ENCODE measurements around the gene TNFRSF19. TPM values are rescaled to one million over a fixed set of nuclear protein-coding genes. Genes with fewer than 3 reads are reported as not detected.

Gene TNFRSF19
- total and polyA plus RNA-seq, 10 of the 15 experiments (the other 5 are each of a cell fraction or from before 2014, with no cell fraction given): 16.4 to 46.2 (median 35.4) TPM

DNA sequence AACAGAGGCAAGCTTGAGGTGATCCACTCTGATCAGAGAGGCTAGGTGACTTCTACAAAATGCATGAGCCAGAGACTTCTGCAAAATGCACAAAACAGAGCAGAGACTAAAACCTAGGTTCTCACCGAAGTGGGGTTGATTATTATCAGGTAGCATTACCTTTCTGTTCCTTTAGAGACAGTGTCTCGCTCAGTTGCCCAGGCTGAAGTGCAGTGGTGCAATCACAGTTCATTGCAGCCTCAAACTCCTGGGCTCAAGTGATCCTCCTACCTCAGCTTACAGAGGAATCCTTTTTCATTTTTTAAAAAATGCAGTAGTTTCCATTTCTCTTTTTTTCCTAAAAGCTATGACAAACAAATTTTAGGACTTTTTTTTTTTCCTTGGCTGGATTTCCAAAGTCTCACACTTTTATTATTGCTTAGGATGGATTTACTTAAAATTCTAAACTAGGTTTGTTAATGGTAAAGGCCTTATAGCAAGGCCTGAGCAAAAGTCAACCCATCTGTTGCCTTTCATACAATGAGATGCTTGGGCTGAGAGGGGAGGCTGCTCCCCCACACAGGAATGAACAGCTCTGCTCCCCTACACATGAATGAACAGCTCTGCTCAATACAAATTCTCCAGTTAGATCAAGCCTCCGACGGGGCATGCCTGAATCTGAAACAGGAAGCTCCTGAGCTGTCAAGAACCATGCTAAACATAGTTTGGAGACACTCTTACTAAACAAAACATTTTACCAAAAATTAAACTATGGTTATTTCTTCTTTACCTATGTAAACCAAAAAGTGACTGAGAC lies 18.8 kb upstream of the TNFRSF19 start (continued):
- TF ChIP-seq CHD4 (IDR thresholded peaks at IDR 0.05) (no peak), RB1 (IDR thresholded peaks at IDR 0.05; ENCODE audit: borderline replicate concordance) (no peak), NFIC (IDR thresholded peaks at IDR 0.05; ENCODE audit: low read depth, low read length) (no peak), SPI1 (IDR thresholded peaks at IDR 0.05; ENCODE audit: borderline replicate concordance, insufficient read depth, low read depth, low read length) (no peak), EZH2 (IDR thresholded peaks at IDR 0.05; ENCODE audit: borderline replicate concordance, control insufficient read depth, low read depth, low read length) (no peak), IKZF2 (IDR thresholded peaks at IDR 0.05) (no peak), SUPT20H (IDR thresholded peaks at IDR 0.05; ENCODE audit: borderline replicate concordance, control insufficient read depth, low read depth, low read length) (no peak)

DNA sequence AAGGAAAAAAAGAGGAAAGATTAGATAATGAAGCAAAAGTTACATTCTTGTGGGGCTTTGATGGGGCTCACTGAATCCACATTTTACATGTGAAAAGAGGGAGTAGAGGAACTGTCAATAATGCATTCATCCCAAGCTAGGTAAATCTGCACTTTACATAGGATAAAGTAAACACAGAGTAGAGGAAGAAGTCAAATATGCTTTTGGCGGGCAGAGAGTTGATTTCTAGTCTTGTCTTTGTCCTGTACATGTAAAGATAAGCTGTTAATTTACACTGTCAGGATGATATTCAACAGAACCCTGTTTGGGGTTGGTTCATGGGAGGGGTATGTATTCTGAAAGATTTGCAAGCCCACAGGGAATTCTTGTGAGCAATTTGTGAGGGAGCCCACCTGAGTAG lies 18.0 kb upstream of the TNFRSF19 start:
- Histone ChIP-seq H3K27me3 (replicated peaks in 1 of 2; ENCODE audit: control insufficient read depth in 2 of 2, insufficient read depth in 2 of 2, low read length in 1 of 2) (no peaks in the 10 kb centered on the region), H3K4me3 (no peak overlapping the region), H2AFZ (ENCODE audit: control insufficient read depth, low read depth, low read length) (peak overlapping the region; percentile 68), H3K9ac (ENCODE audit: control insufficient read depth, insufficient read depth, low read length) (no peak overlapping the region), H3K79me2 (ENCODE audit: control insufficient read depth, insufficient read depth, low read length) (no peaks in the 10 kb centered on the region), H3K27ac (ENCODE audit: control insufficient read depth, insufficient read depth) (peak overlapping the region; percentile 49), H3K36me3 (ENCODE audit: control insufficient read depth in 2 of 2, insufficient read depth in 2 of 2, low read length in 1 of 2) (no peaks in the 10 kb centered on the region), H3K9me3 (replicated peaks; ENCODE audit: control insufficient read depth, insufficient read depth, low read length) (0 out of 3 replicates have a peak, but pooled peaks cover 1% of the 10 kb centered on the region), H3K4me2 (ENCODE audit: control insufficient read depth, insufficient read depth) (no peak overlapping the region), H4K20me1 (ENCODE audit: control insufficient read depth, insufficient read depth) (no peaks in the 10 kb centered on the region), H3K4me1 (ENCODE audit: control insufficient read depth, insufficient read depth, low read length) (peaks cover 10% of the 10 kb centered on the region; the same call in 1 of the 2 replicates)
- ChIA-PET SMC1A (ENCODE audit: uncharacterized antibody, unreplicated experiment) (interaction anchor here (1.9 kb wide), 1 partner anchor 15 kb away, joined by 6 read pairs; no protein-coding TSS in a partner anchor), CTCF (interaction anchor here (0.7 to 1.1 kb wide), 2 partner anchors 18 to 156 kb away, joined by 3 read pairs; partner anchors contain the start of gene TNFRSF19), POLR2A (interaction anchor here (2.4 kb wide), 1 partner anchor 10 kb away, joined by 7 read pairs; no protein-coding TSS in a partner anchor), RAD21 (ENCODE audit: unreplicated experiment) (interaction anchor here (1.9 kb wide), 1 partner anchor 9 kb away, joined by 6 read pairs; no protein-coding TSS in a partner anchor)
- WGBS (ENCODE audit: insufficient coverage, insufficient replicate concordance, low lambda C conversion rate, missing lambda C conversion rate): 0% methylated on average over 1 of the region's 1 CpG
- no peak for ATAC-seq
- intact Hi-C loops (cut with micrococcal nuclease; ENCODE audit: unreplicated experiment) (no loop called here), in situ Hi-C loops (cut with MboI) (no loop called here)
- FAIRE-seq: no peak
- DNase-seq (ENCODE audit: low read depth, low spot score): no peak
- BruUV-seq (replicated peaks): no TSS peak
- TF ChIP-seq POLR2AphosphoS5 (IDR thresholded peaks at IDR 0.05; ENCODE audit: low read length) (no peak), RUNX3 (IDR thresholded peaks at IDR 0.05; ENCODE audit: low read length) (no peak), GATAD2B (conservative IDR thresholded peaks at IDR 0.05; ENCODE audit: low read depth) (no peak), ZBED1 (IDR thresholded peaks at IDR 0.05; ENCODE audit: borderline replicate concordance) (no peak)
- TF ChIP-seq, protein P1, sequence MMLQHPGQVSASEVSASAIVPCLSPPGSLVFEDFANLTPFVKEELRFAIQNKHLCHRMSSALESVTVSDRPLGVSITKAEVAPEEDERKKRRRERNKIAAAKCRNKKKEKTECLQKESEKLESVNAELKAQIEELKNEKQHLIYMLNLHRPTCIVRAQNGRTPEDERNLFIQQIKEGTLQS (IDR thresholded peaks at IDR 0.05; ENCODE audit: borderline replicate concordance, extremely low read depth, low read depth, low read length): no peak
- TF ChIP-seq, protein P2, sequence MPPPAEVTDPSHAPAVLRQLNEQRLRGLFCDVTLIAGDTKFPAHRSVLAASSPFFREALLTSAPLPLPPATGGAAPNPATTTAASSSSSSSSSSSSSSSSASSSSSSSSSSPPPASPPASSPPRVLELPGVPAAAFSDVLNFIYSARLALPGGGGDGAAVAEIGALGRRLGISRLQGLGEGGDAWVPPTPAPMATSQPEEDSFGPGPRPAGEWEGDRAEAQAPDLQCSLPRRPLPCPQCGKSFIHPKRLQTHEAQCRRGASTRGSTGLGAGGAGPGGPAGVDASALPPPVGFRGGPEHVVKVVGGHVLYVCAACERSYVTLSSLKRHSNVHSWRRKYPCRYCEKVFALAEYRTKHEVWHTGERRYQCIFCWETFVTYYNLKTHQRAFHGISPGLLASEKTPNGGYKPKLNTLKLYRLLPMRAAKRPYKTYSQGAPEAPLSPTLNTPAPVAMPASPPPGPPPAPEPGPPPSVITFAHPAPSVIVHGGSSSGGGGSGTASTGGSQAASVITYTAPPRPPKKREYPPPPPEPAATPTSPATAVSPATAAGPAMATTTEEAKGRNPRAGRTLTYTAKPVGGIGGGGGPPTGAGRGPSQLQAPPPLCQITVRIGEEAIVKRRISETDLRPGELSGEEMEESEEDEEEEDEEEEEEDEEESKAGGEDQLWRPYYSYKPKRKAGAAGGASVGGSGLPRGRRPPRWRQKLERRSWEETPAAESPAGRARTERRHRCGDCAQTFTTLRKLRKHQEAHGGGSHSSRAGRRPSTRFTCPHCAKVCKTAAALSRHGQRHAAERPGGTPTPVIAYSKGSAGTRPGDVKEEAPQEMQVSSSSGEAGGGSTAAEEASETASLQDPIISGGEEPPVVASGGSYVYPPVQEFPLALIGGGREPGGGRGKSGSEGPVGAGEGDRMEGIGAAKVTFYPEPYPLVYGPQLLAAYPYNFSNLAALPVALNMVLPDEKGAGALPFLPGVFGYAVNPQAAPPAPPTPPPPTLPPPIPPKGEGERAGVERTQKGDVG (CRISPR knock-in tag; IDR thresholded peaks at IDR 0.05): no peak
- TF ChIP-seq, protein P3, sequence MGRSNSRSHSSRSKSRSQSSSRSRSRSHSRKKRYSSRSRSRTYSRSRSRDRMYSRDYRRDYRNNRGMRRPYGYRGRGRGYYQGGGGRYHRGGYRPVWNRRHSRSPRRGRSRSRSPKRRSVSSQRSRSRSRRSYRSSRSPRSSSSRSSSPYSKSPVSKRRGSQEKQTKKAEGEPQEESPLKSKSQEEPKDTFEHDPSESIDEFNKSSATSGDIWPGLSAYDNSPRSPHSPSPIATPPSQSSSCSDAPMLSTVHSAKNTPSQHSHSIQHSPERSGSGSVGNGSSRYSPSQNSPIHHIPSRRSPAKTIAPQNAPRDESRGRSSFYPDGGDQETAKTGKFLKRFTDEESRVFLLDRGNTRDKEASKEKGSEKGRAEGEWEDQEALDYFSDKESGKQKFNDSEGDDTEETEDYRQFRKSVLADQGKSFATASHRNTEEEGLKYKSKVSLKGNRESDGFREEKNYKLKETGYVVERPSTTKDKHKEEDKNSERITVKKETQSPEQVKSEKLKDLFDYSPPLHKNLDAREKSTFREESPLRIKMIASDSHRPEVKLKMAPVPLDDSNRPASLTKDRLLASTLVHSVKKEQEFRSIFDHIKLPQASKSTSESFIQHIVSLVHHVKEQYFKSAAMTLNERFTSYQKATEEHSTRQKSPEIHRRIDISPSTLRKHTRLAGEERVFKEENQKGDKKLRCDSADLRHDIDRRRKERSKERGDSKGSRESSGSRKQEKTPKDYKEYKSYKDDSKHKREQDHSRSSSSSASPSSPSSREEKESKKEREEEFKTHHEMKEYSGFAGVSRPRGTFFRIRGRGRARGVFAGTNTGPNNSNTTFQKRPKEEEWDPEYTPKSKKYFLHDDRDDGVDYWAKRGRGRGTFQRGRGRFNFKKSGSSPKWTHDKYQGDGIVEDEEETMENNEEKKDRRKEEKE (IDR thresholded peaks at IDR 0.05): no peak

Measured in GM12878 (cell line).